Fibroblast of mammary gland (primary cell): ENCODE data around the gene MYO1H.

Experiments
- DNase-seq: peaks from one replicate; pipeline ENCODE4 v3.0.0-alpha.2; 2010; ENCODE audit warnings: low read depth
- H3K4me3 ChIP-seq: 2 replicates; pipeline ENCODE4 v1.5.1; 2011; ENCODE audit warnings: low read depth, mild to moderate bottlenecking, low read length, moderate library complexity; ENCODE audit not compliant: control insufficient read depth
- CTCF ChIP-seq: conservative IDR thresholded peaks from 2 replicates; pipeline ENCODE4 v1.5.1; 2011; ENCODE audit warnings: low read depth, low read length, inconsistent platforms; ENCODE audit not compliant: control insufficient read depth, insufficient read depth

MYO1H gene

GRCh38 chr12:109448707-109449390, 101.1 kb downstream of the MYO1H start:
- DNase-seq: no peak
- no peak for TF ChIP-seq CTCF
- no peak overlapping the region for H3K4me3 ChIP-seq

DNA sequence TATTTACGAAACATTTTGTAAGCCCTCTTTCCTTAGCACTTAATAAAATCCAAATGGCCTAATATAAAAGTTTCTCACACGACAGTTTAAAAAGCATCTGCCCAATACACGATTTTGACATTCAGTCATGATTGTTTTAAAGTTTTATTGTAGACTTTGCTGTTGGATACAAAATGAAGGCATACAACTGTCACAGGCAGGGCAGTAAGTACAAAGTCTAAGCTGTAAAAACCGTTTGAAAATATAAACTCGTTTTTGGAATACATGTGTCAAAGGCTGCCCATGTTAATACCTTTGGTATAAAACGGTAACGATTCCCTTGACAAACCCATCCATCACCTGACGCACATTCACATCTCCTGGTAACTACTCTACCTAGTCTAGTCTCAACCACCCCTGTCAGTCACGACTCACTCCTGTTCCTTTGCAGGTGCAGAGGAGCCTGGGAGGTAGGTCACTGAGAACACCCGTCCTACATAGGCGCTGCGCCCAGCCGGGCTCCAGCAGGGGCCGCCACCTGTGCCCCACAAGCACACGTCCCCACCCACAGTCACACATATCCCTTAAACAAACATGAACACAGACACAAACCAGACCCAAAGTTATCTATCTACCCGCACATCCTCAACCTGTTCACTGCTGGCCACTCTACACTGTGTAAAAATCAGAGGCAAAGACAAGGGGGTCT, 102.3 kb downstream of the MYO1H start:
- no peak for TF ChIP-seq CTCF
- no peak for DNase-seq
- H3K4me3 ChIP-seq: no peak overlapping the region

DNA sequence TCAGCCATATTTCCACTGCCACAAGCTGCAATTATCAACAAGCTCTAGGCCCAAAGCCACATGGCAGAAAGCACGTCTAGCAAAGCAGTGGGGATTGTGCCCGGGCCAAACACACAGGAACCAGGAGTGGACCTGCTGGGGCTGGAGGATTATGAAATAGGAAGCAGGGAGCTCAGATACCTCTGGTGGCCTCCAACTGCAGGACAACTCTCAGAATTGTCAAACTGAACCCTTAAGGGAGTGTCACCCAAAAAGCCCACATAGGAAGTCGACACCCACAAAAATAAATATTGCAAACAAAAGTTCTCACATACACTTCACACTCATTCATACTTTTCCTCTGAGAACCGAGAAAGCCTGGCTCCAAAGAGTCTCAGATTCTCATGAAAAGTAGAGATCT, 103.3 kb downstream of the MYO1H start:
- H3K4me3 ChIP-seq: no peak overlapping the region
- TF ChIP-seq CTCF: no peak
- no peak for DNase-seq

GRCh38 chr12:109451400-109451799, 103.7 kb downstream of the MYO1H start:
- DNase-seq: no peak
- no peak for TF ChIP-seq CTCF
- H3K4me3 ChIP-seq: no peak overlapping the region

- H3K4me3 ChIP-seq: no peak overlapping the region
- TF ChIP-seq CTCF: no peak
- peak; percentile 28 for DNase-seq
Observed at GRCh38 chr12:109452489-109452888, 104.8 kb downstream of the MYO1H start.

DNA sequence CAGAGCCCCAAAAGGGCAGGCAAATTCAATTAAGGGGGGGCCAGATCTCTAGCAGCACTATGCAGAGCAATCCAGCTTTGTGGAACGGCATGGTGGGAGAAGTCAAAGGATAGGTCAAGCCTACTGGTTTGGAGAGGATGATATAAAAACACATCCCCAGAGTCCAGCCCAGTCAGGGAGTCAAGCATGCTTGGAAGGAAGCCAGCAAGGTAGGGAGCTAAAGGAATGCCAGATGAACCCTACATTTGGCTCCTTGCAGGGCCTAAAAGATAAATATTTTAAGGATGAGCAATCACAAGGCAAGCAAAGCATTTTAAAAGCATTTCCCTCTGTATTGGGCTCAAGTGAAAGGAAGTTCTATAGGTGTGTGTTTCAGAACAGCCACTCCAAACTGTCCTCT, 108.0 kb downstream of the MYO1H start:
- no peak overlapping the region for H3K4me3 ChIP-seq
- no peak for DNase-seq
- TF ChIP-seq CTCF: no peak
